Naive B cell (primary cell): ENCODE results near the gene SOAT1. TPM values are rescaled to one million over a fixed set of nuclear protein-coding genes. Genes with fewer than 3 reads are reported as not detected.

Experiments
- ATAC-seq, 2 donors: fragments of 150-1000 bp; cut with Tn5 transposase; 2 replicates each; pipeline ENCODE4 v1.10.0; 2021; ENCODE audit warnings: low read depth in 2 of 2, mild to moderate bottlenecking in 2 of 2, moderate library complexity in 2 of 2
- DNase-seq: peaks from one replicate; pipeline ENCODE4 v3.0.0; 2022
- H3K27ac Mint-ChIP-seq, 6 donors: one replicate each; pipeline ENCODE4 v1.8.0; 2020 to 2022; ENCODE audit warnings: mild to moderate bottlenecking in 6 of 6, mixed read lengths in 6 of 6, moderate library complexity in 5 of 6, inconsistent platforms in 2 of 6
- H3K27me3 Mint-ChIP-seq, 3 donors: one replicate each; pipeline ENCODE4 v1.8.0; 2021 to 2022; ENCODE audit warnings: mixed read lengths in 3 of 3, mild to moderate bottlenecking in 1 of 3
- H3K36me3 Mint-ChIP-seq, 2 donors: one replicate each; pipeline ENCODE4 v1.8.0; 2020 to 2022; ENCODE audit warnings: mixed read lengths in 2 of 2, inconsistent platforms in 1 of 2, mild to moderate bottlenecking in 1 of 2
- H3K4me1 Mint-ChIP-seq, 3 donors: one replicate each; pipeline ENCODE4 v1.8.0; 2020 to 2022; ENCODE audit warnings: mixed read lengths in 3 of 3, inconsistent platforms in 1 of 3, mild to moderate bottlenecking in 1 of 3, moderate library complexity in 1 of 3
- H3K4me3 Mint-ChIP-seq, 8 donors: one replicate each; pipeline ENCODE4 v1.8.0; 2020 to 2022; ENCODE audit warnings: mild to moderate bottlenecking in 8 of 8, mixed read lengths in 8 of 8, moderate library complexity in 8 of 8, inconsistent platforms in 2 of 8
- H3K9me3 Mint-ChIP-seq, 7 donors: one replicate each; pipeline ENCODE4 v1.8.0; 2020 to 2022; ENCODE audit warnings: mixed read lengths in 7 of 7, mild to moderate bottlenecking in 5 of 7, inconsistent platforms in 2 of 7, moderate library complexity in 1 of 7
- polyA plus RNA-seq, 6 donors: library from polyadenylated mRNA; unstranded; fragments of 300-500 nt; fragmentation: Illumina TruSeq; gene quantifications; one replicate each; pipeline ENCODE4 v1.2.3, GENCODE V29; 2021; ENCODE audit warnings: low read depth in 6 of 6

SOAT1 gene
- polyA plus RNA-seq, 6 donors from 2014 or later: 28.0 to 56.8 (median 39.5) TPM

- no peaks in the 10 kb centered on the region for H3K27me3 Mint-ChIP-seq
- peaks cover 0 to 23% of the 10 kb centered on the region in 2 donors for H3K36me3 Mint-ChIP-seq
- peaks cover 7 to 8% (median 8%) of the 10 kb centered on the region in 3 donors for H3K4me1 Mint-ChIP-seq
- DNase-seq (no peak), ATAC-seq (no peak)
- peak overlapping the region in 2 of 6 donors; percentile 17 to 79 for H3K27ac Mint-ChIP-seq
- H3K4me3 Mint-ChIP-seq: no peak overlapping the region
- no peaks in the 10 kb centered on the region for H3K9me3 Mint-ChIP-seq
Measured at GRCh38 chr1:179313004-179313403, 19.4 kb downstream of the SOAT1 start.

- H3K4me1 Mint-ChIP-seq: peaks cover 7 to 18% (median 8%) of the 10 kb centered on the region in 3 donors
- H3K36me3 Mint-ChIP-seq: peaks cover 2 to 23% of the 10 kb centered on the region in 2 donors
- ATAC-seq (no peak), DNase-seq (no peak)
- no peaks in the 10 kb centered on the region for H3K27me3 Mint-ChIP-seq
- H3K9me3 Mint-ChIP-seq: no peaks in the 10 kb centered on the region
- no peak overlapping the region for H3K4me3 Mint-ChIP-seq
- H3K27ac Mint-ChIP-seq: peak overlapping the region in 2 of 6 donors; percentile 61 to 84
Measured at GRCh38 chr1:179314928-179315327, 21.3 kb downstream of the SOAT1 start.

- peak overlapping the region in 3 of 6 donors; percentile 15 to 84 (median 22) for H3K27ac Mint-ChIP-seq
- H3K27me3 Mint-ChIP-seq: no peaks in the 10 kb centered on the region
- peaks cover 0 to 4% (median 0%) of the 10 kb centered on the region in 7 donors for H3K9me3 Mint-ChIP-seq
- ATAC-seq: no peak
- DNase-seq: no peak
- H3K4me1 Mint-ChIP-seq: peaks cover 7 to 14% (median 10%) of the 10 kb centered on the region in 3 donors
- no peak overlapping the region for H3K4me3 Mint-ChIP-seq
- H3K36me3 Mint-ChIP-seq: peaks cover 21 to 22% of the 10 kb centered on the region in 2 donors
Measured at GRCh38 chr1:179318491-179318890, 24.9 kb downstream of the SOAT1 start.

GRCh38 chr1:179321533-179322216, 28.1 kb downstream of the SOAT1 start:
- ATAC-seq (no peak), DNase-seq (no peak)
- Mint-ChIP-seq H3K9me3 (peaks cover 0 to 4% (median 0%) of the 10 kb centered on the region in 7 donors), H3K27me3 (no peaks in the 10 kb centered on the region), H3K36me3 (peaks cover 26 to 31% of the 10 kb centered on the region in 2 donors), H3K4me3 (peak overlapping the region in 1 of 8 donors; percentile 56), H3K27ac (peak overlapping the region in 2 of 6 donors; percentile 8 to 42), H3K4me1 (peaks cover 7 to 12% (median 12%) of the 10 kb centered on the region in 3 donors)

GRCh38 chr1:179322557-179322956, 29.0 kb downstream of the SOAT1 start:
- H3K36me3 Mint-ChIP-seq: peaks cover 26 to 35% of the 10 kb centered on the region in 2 donors
- DNase-seq (no peak), ATAC-seq (no peak)
- H3K4me1 Mint-ChIP-seq: peaks cover 7 to 12% (median 12%) of the 10 kb centered on the region in 3 donors
- peak overlapping the region in 1 of 6 donors; percentile 38 for H3K27ac Mint-ChIP-seq
- peak overlapping the region in 1 of 8 donors; percentile 62 for H3K4me3 Mint-ChIP-seq
- no peaks in the 10 kb centered on the region for H3K27me3 Mint-ChIP-seq
- peaks cover 0 to 4% (median 0%) of the 10 kb centered on the region in 7 donors for H3K9me3 Mint-ChIP-seq

GRCh38 chr1:179323436-179323835, 29.8 kb downstream of the SOAT1 start:
- DNase-seq: no peak
- Mint-ChIP-seq H3K4me1 (peaks cover 7 to 12% (median 9%) of the 10 kb centered on the region in 3 donors), H3K9me3 (peaks cover 0 to 4% (median 0%) of the 10 kb centered on the region in 7 donors), H3K4me3 (no peak overlapping the region), H3K27ac (no peak overlapping the region), H3K36me3 (peaks cover 26 to 38% of the 10 kb centered on the region in 2 donors), H3K27me3 (no peaks in the 10 kb centered on the region)
- ATAC-seq: no peak

GRCh38 chr1:179325836-179326235, 32.2 kb downstream of the SOAT1 start:
- ATAC-seq (no peak), DNase-seq (no peak)
- H3K4me1 Mint-ChIP-seq: peaks cover 6 to 19% (median 15%) of the 10 kb centered on the region in 3 donors
- H3K27ac Mint-ChIP-seq: no peak overlapping the region
- H3K27me3 Mint-ChIP-seq: no peaks in the 10 kb centered on the region
- H3K36me3 Mint-ChIP-seq: peaks cover 32 to 41% of the 10 kb centered on the region in 2 donors
- H3K9me3 Mint-ChIP-seq: peaks cover 0 to 4% (median 0%) of the 10 kb centered on the region in 7 donors
- no peak overlapping the region for H3K4me3 Mint-ChIP-seq

GRCh38 chr1:179326746-179327145, 33.1 kb downstream of the SOAT1 start:
- peaks cover 0 to 2% (median 0%) of the 10 kb centered on the region in 7 donors for H3K9me3 Mint-ChIP-seq
- DNase-seq (no peak), ATAC-seq (no peak)
- no peaks in the 10 kb centered on the region for H3K27me3 Mint-ChIP-seq
- peaks cover 32 to 34% of the 10 kb centered on the region in 2 donors for H3K36me3 Mint-ChIP-seq
- H3K4me1 Mint-ChIP-seq: peaks cover 6 to 19% (median 15%) of the 10 kb centered on the region in 3 donors
- H3K27ac Mint-ChIP-seq: no peak overlapping the region
- H3K4me3 Mint-ChIP-seq: no peak overlapping the region

GRCh38 chr1:179327196-179327595, 33.6 kb downstream of the SOAT1 start:
- H3K4me3 Mint-ChIP-seq: no peak overlapping the region
- H3K27ac Mint-ChIP-seq: no peak overlapping the region
- peaks cover 6 to 16% (median 12%) of the 10 kb centered on the region in 3 donors for H3K4me1 Mint-ChIP-seq
- DNase-seq: no peak
- peaks cover 27 to 33% of the 10 kb centered on the region in 2 donors for H3K36me3 Mint-ChIP-seq
- no peaks in the 10 kb centered on the region for H3K27me3 Mint-ChIP-seq
- ATAC-seq: no peak
- H3K9me3 Mint-ChIP-seq: peaks cover 0 to under 1% (median 0%) of the 10 kb centered on the region in 7 donors

GRCh38 chr1:179327679-179328078, 34.1 kb downstream of the SOAT1 start:
- no peaks in the 10 kb centered on the region for H3K9me3 Mint-ChIP-seq
- no peak overlapping the region for H3K27ac Mint-ChIP-seq
- no peaks in the 10 kb centered on the region for H3K27me3 Mint-ChIP-seq
- no peak overlapping the region for H3K4me3 Mint-ChIP-seq
- H3K4me1 Mint-ChIP-seq: peaks cover 6 to 14% (median 8%) of the 10 kb centered on the region in 3 donors
- H3K36me3 Mint-ChIP-seq: peaks cover 22 to 28% of the 10 kb centered on the region in 2 donors
- no peak for DNase-seq
- no peak for ATAC-seq

- Mint-ChIP-seq H3K27me3 (no peaks in the 10 kb centered on the region), H3K4me3 (peak overlapping the region in 1 of 8 donors; percentile 49), H3K36me3 (peaks cover 14 to 16% of the 10 kb centered on the region in 2 donors), H3K27ac (no peak overlapping the region), H3K9me3 (no peaks in the 10 kb centered on the region), H3K4me1 (peaks cover 6 to 10% (median 8%) of the 10 kb centered on the region in 3 donors)
- DNase-seq (no peak), ATAC-seq (no peak)
Measured at GRCh38 chr1:179329862-179330261, 36.3 kb downstream of the SOAT1 start.

- ATAC-seq: no peak
- Mint-ChIP-seq H3K36me3 (peaks cover 7 to 18% of the 10 kb centered on the region in 2 donors), H3K27ac (peak overlapping the region in 2 of 6 donors; percentile 6 to 8), H3K4me3 (no peak overlapping the region), H3K9me3 (no peaks in the 10 kb centered on the region), H3K4me1 (peaks cover 8 to 9% (median 9%) of the 10 kb centered on the region in 3 donors), H3K27me3 (no peaks in the 10 kb centered on the region)
- DNase-seq: no peak
Measured at GRCh38 chr1:179334440-179334839, 40.8 kb downstream of the SOAT1 start.

GRCh38 chr1:179337288-179337687, 43.7 kb downstream of the SOAT1 start:
- H3K4me3 Mint-ChIP-seq: no peak overlapping the region
- no peaks in the 10 kb centered on the region for H3K27me3 Mint-ChIP-seq
- ATAC-seq (no peak), DNase-seq (no peak)
- H3K4me1 Mint-ChIP-seq: peaks cover 6 to 16% (median 10%) of the 10 kb centered on the region in 3 donors
- H3K27ac Mint-ChIP-seq: no peak overlapping the region
- no peaks in the 10 kb centered on the region for H3K9me3 Mint-ChIP-seq
- H3K36me3 Mint-ChIP-seq: peaks cover 5 to 15% of the 10 kb centered on the region in 2 donors
